Cortex of kidney (tissue), 1 donor: Measurements from ENCODE around the gene DNAH12.
"Not testable (repeated sequence)": the region's sequence is repeated elsewhere in the genome, so short reads cannot be mapped to it uniquely, and the experiment has no call there.

Experiments
- DNase-seq: peaks from one replicate; lab custom pipeline; 2025; lab: John Stamatoyannopoulos, UW

DNAH12 gene

DNA sequence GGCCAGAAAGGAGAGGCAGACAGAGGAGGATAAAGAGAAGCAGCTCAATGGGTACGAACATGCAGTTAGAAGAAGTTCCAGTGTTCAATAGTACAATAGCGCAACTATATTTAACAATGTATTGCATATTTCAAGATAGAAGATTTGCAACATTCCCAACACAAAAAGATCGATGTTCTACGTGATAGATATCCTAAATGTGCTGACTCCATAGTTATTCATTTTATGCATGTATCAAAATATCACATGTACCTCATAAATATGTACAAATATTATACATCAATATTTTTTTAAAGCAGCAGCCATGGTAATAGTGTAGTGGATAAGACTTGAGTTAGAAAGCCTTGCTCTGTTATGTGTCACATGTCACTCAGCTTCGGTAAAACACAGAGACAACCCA lies 141.5 kb downstream of the DNAH12 start:
- no peak for DNase-seq

DNA sequence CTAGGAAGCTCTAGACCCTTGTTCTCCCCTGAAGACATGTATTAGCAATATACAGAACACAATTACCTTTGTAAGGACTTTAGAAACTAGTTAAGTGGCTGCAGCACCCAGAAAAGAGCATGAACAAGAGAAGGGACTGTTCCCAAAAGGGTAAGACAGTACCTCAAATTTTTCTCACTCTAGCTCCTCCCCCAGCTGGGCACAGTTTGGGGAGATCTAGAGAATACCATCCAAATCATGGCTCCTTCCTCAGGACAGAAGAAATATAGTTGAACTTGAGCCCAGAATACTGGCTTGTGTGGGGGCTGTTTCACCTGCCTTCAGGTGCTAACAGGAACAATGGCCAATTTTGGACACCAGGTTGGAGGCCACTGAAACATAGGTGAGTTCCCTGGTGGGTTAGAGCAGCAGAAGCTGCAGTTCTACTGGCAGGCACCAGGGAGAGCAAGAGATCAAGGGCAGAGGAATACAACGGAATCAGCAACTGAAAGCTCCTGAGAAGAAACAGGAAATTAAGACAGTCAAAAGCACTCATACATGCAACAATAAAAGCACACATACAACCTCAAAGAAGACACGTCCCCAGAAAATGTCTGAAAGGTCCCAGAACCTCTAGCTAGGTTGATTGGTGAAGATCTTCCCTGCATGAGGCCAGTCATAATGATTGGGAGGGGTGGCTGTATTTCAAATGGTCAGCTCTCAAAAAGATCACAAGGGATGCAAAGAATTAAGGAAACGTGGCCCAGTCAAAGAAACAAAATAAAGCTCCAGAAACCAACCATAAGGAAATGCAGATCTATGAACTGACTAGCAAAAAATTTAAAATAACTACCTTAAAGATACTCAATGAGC lies 146.7 kb downstream of the DNAH12 start:
- DNase-seq, result no peak

DNA sequence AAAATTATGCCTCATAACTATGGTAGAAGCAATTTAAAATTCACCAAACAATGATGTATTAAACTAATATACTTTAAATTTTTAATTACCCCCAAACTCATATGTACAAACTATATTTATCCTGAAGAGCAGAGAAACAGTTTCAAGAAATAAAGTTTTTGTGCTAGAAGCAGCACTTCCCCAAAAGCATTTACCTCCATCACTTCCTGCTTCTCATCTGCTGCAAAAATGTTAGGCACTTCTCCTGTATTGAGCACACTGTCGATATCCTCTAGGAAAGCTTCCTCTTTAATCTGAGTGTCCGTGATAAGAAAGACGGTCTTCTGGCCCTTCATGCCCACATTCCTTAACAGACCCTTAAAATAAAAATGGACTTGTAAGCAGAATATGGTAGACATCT lies 150.2 kb downstream of the DNAH12 start:
- DNase-seq, result no peak

DNA sequence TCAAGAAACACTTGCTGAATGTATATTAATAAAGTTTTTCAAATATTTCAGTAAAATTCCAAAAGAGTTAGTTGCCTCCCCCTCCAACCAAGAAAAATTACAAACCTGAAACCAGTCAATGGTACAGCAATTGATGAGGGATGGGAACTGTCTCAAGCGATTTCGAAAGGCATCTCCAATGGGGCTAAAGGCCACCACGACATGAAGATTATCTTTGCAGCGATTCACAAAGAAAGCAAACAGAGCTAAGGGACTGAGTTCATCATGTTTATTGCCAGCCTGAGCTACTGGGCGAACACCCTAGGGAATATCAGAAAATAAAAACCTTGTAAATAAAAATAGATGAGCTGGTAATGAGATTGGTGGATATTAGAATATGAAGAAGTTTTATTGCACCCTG lies 152.4 kb downstream of the DNAH12 start:
- DNase-seq, result no peak

DNA sequence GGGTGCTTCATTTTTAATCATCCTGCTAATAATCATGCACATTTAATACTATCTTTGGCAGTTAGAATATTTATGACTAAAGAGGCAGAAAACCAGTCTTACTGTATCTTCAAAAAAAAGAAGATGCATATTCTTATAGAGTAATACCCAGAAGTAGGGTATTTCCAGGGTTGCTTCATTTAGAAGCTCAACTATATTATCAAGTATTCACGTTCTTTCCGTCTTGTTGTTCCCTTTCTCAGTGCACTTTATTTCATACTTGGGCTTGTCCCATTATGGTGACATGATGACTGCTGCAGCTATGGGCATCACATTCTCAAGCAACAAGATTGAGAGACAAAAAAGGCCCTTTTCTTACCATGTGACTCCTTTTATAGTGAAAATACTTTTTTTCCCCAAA lies 154.9 kb downstream of the DNAH12 start:
- no peak for DNase-seq

DNA sequence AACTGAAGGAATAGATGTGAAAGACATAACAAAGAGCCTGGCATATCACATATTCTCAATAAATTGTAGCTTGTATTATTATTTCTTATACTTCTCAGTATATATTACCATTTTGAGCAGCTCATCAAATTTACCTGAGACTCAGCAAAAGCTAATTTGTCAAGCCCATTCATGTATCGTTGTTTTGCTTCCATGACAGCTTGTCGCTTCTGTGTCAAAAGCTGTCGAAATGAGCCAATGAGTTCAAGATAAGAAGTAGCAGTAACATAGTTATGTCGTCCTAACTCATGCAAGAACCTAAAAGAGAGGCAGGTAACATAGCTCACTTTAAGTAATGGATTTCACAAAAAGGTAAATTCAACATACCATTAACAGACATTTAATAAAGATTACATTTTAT lies 157.8 kb downstream of the DNAH12 start:
- no peak for DNase-seq

DNA sequence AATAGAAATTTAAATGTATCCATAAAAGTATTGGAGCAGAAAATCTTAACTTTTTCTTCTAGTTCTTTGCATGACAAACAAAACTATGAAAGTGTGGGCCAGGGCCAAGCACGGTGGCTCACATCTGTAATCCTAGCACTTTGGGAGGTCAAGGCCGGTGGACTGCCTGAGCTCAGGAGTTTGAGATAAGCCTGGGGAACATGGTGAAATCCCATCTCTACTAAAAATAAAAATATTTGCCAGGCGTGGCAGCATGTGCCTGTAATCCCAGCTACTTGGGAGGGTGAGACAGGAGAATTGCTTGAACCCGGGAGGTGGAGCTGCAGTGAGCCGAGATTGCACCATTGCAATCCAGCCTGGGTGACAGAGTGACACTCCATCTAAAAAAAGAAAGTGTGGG lies 158.6 kb downstream of the DNAH12 start:
- no peak for DNase-seq

DNA sequence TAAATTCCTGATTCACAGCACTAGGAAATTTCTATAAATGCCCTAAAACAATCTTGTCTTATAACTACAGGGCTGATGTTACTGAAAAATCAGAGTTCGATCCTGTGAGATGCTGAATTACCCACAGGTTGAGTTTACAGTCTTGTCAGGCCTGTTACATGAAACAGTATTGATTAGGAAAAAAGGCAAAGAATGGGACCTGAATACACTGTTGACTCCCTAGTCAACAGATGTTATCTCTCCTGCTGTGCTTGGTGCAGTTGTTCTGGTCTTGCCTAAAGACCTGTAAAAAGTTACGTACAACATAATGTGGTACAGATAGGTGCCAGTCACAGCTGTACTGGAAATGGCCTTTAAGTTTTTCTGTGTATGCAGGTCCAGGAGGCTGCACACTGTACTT lies 160.3 kb downstream of the DNAH12 start:
- DNase-seq, result no peak

DNA sequence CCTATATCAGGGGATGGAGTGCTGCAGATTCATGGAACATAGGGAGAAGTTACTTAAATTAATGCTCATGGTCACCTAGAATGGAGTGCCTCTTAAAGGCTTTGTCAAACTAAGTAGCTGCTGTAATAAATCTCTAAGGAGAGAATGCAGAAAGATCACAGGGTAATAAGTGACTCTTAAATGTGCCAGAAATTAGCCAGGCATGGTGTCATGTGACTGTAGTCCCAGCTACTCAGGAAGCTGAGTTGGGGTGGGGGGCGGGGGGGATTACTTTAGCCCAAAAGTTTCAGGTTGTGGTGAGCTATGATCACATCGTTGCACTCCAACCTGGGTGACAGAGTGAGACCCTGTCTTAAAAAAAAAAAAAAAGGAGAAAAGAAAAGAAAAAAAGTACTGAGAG lies 160.7 kb downstream of the DNAH12 start:
- DNase-seq, result no peak

DNA sequence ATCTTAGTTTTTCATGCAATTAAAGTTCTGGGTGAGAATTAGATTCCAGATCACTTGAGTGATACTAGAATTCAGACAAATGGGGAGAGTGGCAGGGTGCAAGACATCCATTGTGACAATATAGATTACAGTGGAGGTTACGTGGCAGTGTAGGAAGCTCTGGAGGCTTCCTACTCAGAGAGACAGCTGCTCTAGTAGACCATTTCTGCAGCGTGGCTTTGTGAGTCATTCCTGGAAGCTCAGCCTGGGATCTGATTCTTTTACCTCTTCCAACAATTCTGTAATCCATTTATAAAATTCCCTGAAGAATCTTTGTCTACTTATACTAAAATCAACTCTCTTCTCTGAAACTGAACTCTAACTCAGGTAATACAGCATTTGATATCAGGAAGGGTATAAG lies 161.2 kb downstream of the DNAH12 start:
- DNase-seq, result no peak

DNA sequence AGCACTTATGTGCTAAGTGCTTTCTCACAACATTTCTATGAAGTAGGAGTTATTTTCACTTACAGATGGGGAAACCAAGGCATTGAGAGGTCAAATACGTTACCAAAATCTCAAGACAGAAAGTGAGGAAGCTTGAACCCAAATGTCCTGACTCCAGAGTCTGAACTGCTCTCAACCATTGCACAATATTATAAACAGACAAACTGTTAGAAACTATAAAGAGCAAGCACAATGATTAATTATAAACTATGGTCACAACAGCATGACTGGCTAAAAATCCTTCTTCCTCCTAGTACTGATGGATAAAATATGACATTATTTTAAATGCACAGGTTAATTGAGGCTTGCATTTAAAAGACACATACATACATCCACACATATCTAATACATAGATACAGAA lies 173.8 kb downstream of the DNAH12 start:
- DNase-seq, result no peak

DNA sequence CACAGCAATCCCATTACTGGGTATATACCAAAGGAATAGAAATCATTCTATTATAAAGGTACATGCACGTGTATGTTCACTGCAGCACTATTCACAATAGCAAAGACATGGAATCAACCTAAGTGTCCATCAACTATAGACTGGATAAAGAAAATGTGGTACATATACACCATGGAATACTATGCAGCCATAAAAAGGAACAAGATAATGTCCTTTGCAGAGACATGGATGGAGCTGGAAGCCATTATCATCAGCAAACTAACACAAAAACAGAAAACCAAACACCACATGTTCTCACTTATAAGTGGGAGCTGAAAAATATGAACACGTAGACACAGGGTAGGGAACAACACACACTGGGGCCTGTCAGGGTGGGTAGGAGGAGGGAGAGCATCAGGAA lies 179.1 kb downstream of the DNAH12 start:
- DNase-seq, result not testable (repeated sequence)

DNA sequence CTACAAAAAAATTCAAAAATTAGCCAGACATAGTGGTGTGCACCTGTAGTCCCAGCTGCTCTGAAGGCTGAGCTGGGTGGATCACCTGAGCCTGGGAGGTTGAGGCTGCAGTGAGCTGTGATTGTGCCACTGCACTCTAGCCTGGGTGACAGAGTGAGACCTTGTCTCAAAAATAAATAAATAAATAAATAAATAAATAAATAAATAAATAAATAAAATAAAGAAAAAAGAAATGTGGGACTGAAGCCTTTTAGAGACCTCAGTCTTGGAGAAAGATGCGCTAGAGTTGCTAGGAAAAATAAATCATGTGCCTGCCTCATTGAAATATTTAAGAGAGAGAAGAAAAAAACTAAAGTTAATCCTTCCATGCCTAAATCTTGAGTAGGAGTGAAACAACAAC lies 187.9 kb downstream of the DNAH12 start:
- not testable (repeated sequence) for DNase-seq

DNA sequence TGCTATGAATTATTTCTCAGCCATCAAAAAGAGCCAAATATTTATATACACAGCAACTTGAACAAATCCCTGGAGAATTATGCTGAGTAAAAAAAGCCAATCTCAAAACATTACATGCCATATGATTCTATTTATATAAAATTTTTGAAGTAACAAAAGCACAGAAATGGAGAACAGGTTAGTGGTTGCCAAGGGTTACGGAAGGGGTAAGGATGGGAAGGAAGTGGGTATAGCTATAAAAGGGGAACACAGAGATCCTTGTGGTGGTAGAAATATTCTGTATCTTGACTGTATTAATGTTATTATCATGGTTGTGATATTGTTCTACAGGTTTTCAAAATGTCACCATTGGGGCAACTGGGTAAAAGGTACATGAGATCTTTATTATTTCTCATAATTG lies 189.4 kb downstream of the DNAH12 start:
- DNase-seq, result no peak

DNA sequence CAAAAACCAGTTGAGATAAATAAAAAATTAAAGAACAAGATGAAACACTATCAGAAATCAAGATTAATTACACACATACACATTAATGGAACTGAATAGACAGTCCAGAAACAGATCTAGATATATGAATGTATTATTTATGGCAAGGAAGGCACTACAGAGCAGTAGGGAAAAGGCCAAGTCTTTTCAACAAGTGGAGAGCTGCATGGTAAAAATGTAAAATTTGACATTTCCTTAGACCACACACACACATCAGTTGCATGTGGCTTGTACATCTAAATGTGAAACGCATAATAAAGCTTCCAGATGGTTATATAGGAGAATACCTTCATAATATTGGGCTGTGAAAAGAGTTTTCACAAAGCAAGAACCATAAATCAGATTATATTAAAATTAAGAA lies 193.9 kb downstream of the DNAH12 start:
- DNase-seq, result no peak

DNA sequence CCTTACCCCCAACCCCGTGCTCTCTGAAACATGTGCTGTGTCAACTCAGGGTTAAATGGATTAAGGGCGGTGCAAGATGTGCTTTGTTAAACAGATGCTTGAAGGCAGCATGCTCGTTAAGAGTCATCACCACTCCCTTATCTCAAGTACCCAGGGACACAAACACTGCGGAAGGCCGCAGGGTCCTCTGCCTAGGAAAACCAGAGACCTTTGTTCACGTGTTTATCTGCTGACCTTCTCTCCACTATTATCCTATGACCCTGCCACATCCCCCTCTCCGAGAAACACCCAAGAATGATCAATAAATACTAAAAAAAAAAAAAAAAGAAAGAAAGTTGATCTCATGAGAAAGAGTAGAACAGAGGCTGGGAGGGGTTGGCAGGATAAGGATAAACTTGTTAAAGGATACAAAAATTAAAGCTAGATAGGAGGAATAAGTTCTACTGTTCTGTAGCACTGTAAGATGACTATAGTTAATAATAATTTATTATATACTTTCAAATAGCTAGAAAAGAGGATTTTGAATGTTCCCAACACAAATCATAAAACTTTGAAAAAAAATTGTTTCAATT lies 205.0 kb downstream of the DNAH12 start:
- not testable (repeated sequence) for DNase-seq

DNA sequence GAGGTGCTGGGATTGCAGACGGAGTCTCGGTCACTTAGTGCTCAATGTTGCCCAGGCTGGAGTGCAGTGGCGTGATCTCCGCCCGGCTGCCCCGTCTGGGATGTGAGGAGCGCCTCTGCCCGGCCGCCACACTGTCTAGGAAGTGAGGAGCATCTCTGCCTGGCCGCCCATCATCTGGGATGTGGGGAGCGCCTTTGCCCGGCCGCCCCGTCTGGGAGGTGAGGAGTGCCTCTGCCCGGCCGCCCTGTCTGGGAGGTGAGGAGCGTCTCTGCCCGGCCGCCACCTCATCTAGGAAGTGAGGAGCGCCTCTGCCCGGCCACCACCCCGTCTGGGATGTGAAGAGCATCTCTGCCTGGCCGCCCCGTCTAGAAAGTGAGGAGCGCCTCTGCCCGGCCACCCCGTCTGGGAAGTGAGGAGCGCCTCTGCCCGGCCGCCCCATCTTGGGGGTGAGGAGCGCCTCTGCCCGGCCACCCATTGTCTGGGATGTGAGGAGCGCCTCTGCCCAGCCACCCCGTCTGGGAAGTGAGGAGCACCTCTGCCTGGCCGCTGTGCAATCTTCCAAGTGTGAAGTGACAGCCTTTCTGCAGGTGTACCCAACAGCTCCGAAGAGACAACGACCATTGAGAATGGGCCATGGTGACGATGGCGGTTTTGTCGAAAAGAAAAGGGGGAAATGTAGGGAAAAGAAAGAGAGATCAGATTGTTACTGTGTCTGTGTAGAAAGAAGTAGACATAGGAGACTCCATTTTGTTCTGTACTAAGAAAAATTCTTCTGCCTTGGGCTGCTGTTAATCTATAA lies 205.7 kb downstream of the DNAH12 start:
- DNase-seq, result not testable (repeated sequence)

DNA sequence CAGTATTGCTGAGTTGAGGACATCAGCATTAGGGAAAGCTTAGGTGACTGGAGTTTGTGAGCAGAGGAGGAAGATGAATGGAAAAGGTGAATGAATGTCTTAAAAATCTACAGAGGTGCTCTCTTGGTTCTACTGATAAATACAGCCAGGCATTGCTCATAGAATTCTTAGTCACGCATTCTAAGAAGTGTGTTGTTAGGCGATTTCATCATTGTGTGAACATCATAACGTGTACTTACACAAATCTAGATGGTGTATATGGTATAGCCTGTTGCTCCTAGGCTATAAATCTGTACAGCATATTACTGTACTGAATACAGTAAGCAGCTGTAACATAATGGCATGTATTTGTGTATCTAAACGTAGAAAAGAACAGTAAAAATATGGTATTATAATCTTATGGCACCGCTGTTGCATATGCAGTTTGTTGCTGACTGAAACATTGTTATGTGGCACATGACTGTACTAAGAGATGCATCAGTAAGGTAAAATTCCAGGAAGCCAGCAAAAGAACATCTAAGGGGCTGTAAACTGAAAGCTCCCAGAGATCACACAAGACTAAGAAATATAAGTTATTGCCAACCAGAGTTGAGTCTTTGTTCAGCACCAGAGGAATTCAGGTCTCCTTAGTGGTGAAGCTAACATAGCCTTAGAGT lies 208.7 kb downstream of the DNAH12 start:
- DNase-seq, result no peak

DNA sequence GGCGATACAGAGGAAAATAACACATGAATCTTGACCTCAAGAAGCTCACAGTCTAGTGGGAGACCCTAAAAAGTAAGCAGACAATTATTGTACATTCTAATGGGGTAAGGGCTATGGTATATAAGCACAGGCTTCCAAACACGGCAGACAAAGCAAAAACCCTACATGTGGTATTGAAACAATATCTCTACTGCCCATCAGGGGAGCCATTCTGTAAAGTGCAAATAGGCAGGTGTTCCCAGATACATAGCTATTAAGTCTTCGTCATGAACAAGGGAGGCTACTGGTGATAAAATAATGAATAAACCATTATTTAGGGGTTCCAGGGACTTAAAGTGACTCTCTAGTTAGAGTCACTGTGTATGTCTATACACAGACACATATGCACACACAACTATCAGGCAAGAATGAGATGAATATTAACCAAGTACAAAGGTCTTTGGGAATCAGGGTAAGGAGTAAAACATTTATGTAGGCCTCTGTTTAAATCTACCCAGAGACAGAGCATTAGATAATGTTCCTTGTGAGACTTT lies 213.0 kb downstream of the DNAH12 start:
- no peak for DNase-seq

DNA sequence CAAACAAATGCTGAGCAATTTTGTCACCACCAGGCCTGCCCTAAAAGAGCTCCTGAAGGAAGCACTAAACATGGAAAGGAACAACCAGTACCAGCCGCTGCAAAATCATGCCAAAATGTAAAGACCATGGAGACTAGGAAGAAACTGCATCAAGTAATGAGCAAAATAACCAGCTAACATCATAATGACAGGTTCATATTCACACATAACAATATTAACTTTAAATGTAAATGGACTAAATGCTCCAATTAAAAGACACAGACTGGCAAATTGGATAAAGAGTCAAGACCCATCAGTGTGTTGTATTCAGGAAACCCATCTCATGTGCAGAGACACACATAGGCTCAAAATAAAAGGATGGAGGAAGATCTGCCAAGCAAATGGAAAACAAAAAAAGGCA lies 217.6 kb downstream of the DNAH12 start:
- DNase-seq, result not testable (repeated sequence)

DNA sequence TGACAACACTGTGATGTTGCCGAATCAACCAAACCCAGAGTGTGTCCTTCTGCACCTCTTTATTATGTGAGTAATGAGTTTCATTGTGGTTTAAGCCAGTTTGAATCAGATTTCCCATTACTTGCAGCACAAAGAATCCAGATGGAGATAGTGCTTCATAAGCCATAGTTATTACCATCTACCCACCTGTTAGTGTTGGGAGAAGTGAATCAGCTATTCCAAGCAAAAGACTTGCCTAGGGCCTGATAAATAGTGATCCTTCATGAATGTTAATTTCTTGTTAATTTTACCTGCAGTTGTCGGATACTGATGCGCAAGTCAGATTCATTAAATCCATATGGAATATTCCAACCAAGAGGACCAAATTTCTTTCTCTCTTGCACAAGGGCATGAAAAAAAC lies 229.9 kb downstream of the DNAH12 start:
- DNase-seq, result no peak

DNA sequence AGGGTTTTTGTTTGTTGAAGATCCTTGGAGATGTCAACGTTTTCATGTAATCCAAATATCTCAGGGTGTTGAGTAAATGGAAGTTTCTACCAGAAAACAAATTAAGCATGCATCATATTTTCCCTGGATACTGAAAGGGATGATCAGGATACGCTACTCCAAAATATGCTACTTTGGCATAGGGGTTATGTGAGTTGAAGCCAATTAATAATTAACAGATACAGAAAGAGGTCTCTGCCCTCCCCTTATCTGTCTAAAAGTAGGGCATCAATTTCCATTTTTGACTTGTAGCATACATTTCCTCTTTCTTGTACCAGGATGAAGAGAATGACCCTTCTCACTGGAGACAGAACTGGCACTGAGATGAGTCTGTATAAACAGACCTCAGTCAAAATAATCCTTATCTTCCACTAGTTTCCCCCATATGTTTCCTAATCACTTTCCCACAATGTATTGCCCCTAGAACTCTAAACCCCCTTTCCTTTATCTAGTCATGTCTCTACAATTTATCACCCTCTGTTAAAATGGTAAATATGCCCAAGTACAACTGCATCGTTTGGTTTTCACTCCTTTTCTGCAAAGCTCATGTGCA lies 234.3 kb downstream of the DNAH12 start:
- no peak for DNase-seq
